Measurements from ENCODE around the gene NDUFB11. TPM values are rescaled to one million over a fixed set of nuclear protein-coding genes. Genes with fewer than 3 reads are reported as not detected.
"Not testable (repeated sequence)": the region's sequence is repeated elsewhere in the genome, so short reads cannot be mapped to it uniquely, and the experiment has no call there.

Gene NDUFB11
- total RNA-seq, 1 donor from 2014 or later, result 65.3 TPM

DNA sequence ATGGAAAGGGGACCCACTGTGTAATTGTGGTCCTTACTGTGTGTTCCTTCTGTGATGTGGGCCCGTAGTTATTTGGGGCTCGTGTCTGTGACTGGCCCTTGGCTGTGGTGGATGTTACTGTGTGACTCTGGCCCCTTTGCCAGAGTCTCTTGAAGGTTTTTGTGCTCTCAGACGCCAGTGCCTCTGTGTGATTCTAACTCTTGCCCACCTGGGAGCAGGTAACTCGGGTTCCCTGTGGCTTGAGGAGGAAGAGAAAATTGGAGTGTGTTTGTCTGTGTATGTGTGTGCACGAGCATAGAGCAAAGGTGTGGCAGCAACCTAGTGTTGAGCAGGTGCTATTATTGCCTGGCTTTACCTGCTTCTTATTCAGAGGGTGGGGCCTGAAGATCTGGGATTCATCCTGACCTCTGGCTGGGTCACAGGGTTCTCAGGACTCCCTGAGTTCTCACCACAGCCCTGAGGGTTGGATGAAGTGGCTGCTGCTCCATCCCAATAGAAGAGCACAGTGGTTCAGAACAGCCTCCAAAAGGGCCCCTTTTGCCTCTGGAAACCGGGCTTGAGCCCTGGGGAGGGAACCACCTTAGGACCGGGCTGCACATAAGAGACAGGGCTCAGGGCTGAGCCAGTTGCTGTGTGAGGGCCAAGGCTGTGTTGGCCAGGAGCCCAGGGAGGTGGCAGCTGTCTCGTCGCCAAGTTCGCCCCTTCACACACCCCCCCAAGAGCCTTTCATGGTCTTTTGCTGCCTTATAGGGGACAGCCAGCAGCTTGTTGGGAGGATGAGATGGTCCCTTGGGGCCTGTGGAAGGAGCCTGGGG is 1.8 kb upstream of the NDUFB11 start:
- no peak for DNase-seq

- DNase-seq, result no peak
Measured at GRCh38 chrX:47145395-47146120, 1.1 kb upstream of the NDUFB11 start.

DNA sequence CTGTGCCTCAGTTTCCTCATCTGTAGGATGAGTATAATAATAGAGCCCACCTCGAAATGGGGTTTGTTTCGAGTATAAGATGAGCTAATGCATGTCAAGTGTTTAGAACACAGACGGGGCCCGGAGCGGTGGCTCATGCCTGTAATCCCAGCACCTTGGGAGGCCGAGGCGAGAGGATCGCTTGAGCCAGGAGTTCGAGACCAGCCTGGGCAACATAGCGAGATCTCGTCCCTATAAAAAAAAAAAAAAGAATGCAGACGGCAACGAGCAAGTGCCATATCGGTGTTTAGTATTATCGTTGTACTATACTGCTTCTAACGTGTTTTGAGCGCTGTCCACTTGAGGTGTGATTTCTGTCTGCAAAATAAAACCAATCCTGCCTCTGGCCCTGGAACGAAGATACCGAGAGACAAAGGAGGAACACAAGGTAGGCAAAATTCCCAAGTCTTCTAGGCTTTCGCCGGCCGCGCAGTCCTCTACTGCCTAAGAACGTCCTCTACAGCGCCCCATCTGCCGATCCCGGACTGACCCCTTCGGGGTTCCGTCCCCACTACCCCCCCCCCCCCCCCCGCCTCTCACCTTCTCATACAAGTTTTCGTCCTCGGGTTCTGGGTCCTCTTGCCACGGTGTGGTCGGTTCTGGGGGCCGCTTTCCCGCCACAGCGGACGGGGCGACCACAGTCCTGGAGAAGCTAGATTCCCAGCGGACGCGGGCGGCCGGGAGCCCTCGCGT is 442 bp downstream of the NDUFB11 start:
- DNase-seq, result peak; percentile 55

DNA sequence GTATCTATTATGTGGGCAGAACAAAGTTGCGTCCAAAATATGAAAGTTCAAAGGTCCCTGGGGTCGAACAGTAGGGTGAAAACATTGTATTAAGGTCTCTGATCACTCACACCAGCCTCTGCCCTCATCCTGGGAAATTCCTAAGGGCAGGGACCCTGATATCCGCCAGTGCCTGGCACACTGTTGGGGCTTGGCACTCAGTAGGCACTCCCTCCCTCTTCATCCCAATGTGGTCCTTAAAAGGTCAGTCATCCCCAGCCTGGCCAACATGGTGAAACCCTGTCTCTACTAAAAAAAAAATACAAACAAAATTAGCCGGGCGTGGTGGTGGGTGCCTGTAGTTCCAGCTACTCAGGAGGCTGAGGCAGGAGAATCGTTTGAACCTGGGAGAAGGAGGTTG is 6.3 kb downstream of the NDUFB11 start:
- DNase-seq, result no peak

DNA sequence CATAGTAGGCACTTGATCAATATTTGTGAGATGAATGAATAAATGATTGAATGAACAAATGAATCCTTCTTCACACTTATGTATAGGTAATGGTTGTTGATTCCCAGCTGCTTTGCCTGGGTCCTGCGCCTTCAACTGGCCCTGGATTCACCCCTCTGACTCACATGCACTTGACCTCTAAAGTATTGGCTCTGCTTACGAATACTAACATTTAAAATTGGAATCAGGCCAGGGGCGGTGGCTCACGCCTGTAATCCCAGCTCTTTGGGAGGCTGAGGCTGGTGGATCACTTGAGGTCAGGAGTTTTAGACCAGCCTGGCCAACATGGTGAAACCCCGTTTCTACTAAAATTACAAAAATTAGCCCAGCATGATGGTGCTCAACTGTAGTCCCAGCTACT is 8.9 kb downstream of the NDUFB11 start:
- DNase-seq, result peak; percentile 44

- DNase-seq, result no peak
Measured at GRCh38 chrX:47133493-47133892, 11.0 kb downstream of the NDUFB11 start.

- peak; percentile 17 for DNase-seq
Measured at GRCh38 chrX:47129899-47130358, 14.6 kb downstream of the NDUFB11 start.

DNA sequence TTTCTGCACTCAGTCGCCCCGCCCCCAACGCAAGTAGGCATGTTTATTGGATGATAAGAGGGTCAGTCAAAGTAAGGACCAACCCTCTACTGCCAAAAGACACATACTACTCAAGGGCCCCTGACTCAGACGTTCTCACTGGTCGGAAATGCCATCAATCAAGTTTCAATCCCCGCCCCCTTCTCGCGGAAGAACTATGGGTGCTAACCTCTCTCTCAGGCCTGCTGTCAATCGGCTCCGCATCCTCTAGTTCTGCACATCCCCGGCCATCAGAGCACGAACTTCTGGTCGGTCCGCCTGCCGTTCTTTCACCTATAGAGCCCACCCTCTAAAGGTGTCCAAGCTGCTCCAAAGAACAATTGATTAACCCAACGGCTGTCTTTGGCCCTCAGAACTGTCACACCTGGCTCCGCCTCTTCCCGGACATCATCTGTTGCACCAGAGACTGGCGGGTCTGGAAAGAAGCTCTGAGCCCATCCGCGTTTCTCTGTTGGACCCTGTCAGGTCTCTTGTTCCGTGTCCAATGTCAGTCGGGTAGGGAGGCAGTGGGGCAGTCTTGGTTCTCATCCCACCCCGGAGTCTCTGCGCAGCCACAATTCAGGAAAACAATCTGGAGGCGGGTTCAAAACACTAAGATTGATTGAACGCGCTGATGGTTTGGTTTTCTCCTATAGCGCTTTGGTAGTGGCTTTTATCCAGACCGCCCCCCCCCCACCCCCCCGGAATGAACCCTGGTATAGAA is 15.2 kb downstream of the NDUFB11 start:
- peak; percentile 95 for DNase-seq

GRCh38 chrX:47124466-47124865 is 20.0 kb downstream of the NDUFB11 start:
- DNase-seq, result not testable (repeated sequence)

GRCh38 chrX:47116551-47117110 is 27.9 kb downstream of the NDUFB11 start:
- DNase-seq, result not testable (repeated sequence)

DNA sequence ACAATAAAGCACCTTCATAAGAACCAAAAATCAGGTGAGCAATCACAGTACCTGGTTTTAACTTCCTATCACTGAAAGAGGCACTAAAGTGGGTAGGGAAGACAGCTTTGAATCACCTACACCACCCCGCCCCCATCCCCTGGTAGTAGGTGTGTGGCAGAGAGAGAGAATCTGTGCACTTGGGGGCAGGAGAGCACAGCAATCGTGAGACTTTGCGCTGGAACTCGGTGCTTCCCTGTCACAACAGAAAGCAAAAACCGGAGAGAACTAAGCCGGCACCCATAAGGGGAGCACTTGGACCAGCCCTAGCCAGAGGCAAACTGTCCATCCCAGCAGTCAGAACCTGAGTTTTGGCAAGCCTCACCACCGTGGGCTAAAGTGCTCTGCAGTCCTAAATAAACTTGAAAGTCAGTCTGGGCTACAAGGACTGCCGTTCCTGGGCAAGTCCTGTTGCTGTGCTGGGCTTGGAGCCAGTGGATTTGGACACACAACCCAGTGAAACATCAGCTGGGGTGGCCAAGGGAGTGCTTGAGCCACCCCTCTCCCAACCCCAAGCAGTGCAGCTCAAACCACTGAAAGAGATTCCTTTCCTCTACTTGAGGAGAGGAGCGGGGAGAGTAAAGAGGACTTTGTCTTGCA is 32.1 kb downstream of the NDUFB11 start:
- DNase-seq, result no peak

GRCh38 chrX:47110936-47111615 is 33.4 kb downstream of the NDUFB11 start:
- DNase-seq, result not testable (repeated sequence)

GRCh38 chrX:47101206-47101605 is 43.3 kb downstream of the NDUFB11 start:
- DNase-seq, result no peak

DNA sequence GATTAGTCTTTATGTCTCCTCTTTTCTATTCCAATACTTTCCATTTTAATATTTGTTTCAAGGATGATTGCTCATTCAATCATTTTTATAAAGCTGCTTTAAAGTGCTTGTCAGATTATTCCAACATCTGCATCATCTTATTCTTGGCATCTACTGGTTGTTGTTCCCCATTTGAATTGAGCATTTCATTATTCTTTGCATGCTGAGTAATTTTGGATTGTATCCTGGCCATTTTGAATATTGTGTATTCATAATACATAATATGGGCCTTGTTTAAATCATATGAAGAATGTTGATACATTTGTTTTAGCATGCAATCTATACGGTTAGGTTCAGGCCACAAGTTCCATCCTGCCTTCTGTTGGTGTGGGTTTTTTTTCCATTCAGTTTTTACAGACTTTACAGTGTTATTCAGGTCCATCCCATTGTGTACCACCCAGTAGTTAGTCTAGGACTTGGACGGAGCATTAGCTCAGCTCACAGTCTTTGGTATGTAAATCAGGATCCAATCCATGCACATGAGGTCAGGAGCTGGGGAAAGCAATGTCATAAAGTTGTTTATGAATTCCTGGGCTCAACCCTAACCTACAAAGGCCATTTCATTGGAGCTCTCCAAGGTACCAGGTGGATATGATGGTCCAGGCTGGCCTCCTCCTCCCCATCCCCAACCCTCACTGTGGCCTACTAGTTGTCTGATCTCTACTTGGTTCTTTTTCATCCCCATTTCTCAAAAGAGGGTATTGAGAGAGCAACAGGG is 46.0 kb downstream of the NDUFB11 start:
- no peak for DNase-seq

DNA sequence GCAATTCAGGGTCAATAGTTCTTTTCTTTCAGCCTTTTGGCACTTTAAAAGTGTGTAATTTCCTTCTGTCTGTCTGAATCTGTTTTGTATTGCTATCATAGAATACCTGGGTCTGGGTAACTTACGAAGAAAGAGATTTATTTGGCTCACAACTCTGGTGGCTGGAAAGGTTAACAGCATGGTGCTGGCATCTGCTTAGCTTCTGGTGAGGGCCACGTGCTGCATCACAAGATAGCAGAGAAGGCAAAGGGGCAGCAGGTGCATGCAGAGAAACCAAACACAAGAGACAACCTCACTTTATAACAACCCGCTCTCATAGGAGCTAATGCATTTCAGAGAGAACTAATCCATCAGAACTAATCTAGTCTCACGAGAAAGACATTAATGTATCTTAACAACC is 47.5 kb downstream of the NDUFB11 start:
- no peak for DNase-seq

GRCh38 chrX:47093860-47094259 is 50.6 kb downstream of the NDUFB11 start:
- no peak for DNase-seq

GRCh38 chrX:47093248-47093647 is 51.3 kb downstream of the NDUFB11 start:
- DNase-seq, result peak; percentile 60

Data from dermis blood vessel endothelial cell (primary cell).